Activated CD4-positive, CD25-positive, alpha-beta regulatory T cell (primary cell): Measurements from ENCODE around the gene CDH4.

Experiments
- DNase-seq, 4 experiments: peaks; one replicate each; lab custom pipeline; 2025; lab: John Stamatoyannopoulos, UW

Gene CDH4

DNA sequence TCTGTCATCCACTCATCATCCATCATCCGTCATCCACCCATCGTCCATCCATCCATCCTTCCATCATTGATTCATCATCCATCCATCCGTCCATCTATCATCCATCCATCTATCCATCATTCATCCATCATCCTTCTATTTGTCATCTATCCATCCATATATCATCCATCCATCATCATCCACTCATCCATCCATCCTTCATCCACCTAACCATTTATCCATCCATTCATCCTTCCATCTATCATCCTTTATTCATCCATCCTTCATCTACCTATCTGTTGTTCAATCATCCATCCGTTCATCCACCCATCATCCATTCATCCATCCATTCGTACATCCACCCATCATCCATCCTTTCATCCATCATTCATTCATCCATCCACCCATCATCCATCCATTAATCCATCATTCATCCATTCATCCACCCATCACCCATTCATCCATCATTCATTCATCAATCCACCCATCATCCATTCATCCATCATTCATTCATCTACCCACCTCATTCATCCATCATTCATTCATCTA, 266.4 kb downstream of the CDH4 start:
- DNase-seq = no peak

DNA sequence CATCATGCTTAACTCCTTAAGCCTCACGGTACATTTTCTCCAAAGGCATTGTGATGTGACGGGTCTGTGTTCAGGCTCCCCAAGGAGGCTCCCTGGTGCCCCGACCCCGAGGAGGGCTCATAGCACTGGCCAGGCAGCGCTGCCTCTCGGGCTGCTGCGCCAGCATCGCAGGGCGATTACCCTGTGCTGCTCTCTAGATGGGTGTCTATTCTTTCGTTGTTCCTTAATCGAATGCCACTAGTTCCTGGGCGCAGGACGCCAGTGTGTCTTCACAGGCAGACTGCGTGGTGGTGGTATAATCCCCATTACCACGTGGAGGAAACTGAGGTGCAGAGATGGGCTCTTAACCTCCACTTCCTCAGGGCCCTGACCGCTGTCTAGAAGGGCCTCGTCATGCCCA, 267.4 kb downstream of the CDH4 start:
- no peak for DNase-seq

DNA sequence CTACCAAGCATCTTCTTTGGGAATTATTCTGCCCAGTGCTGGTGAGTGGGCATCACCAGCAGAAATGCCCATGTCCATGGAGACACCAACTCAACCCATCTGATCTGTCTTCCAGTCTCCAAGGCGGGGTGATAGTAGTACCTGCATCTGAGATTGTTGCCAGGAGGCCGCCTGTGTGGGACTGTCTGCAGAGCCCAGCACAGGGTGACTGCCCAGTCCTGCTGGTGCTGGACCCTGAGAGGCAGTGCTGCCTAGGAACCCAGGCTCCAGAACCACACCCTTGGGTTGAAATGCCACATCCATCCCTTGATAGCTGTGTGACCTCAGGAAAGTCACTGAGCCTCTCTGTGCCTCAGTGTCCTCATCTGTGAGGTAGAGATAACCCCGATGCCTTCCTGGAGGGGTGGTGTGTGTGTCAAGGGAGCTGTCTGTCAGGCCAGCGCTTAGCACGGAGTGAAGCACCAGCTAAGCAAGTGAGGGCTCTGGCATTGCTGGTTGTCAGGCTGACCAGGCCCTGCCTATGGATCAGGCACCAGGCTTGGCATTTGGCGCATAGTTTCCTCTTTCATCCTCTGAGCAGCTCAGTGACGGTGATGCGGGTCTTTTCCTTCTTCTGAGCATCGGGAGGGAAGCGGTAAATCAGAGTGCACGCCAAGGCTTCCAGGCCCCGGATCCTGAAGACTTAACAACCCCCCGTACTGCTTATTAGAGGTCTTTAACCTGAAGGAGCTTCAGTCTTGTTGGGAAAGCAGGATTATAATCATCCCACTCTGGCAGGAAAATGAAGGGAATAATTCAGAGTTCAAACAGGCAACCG, 268.2 kb downstream of the CDH4 start:
- DNase-seq = no peak

- DNase-seq = no peak
Observed at GRCh38 chr20:61520893-61521460, 268.9 kb downstream of the CDH4 start.

DNA sequence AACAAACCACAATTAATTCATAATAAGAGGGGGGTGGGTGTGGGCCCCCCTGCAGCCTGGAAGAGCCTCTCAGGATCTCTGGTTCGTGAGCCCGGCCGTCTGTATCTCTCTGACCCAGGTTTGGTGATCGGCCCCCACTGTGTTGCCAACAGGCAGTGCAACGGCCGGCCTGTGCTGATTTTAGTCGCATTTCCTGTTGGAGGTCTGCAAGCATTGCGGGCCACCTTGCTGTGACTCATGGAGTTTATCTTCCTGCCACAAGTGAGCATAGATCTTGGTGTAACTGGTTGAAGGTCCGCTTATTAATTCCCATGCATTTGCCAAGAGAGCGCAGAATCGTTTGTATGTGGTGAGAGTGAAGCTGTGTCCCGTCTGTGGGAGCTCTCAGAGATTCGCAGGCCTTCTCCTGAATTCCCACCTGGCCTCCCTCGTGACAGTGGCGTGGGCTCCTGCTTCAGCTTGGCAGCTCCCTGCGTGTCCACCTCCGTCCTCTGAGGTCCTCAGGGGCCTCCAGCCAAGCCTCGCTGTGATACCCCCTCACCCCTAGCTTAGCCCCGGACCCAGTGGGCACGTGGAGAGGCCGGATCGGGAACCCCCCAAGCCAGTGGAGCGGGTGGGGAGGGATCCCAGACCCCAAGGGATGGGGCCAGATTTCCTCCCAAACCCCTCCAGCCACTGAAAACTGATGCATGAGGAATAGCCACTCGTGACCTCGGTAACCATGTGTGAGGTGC, 269.8 kb downstream of the CDH4 start:
- DNase-seq = no peak

DNA sequence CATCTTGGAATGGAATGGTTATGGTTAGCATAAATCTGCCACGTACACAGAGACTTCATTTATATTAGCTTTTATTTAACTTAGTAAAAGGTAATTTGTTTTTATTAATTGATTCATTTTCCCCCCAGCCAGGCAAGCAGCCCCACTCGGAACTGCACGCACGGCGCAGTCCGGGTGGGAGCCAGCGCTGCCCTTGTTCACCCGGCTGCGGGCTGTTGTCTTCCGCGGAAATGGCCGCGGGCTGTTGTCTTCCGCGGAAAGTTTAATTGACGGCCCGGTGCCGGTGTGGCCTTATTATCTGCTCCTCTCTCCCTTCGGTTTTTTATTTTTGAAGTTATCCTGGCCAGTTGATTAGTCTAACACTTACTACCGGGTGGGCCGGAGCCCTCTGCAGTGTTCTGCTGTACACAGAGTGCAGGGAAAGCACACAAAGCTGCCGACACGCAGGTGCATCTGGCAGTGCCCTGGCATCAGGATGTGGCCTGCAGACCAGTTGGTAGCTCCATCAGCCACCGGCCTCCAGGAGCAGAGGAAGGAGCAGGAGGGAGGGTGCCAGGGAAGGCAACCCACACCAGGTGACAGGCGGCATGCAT, 270.5 kb downstream of the CDH4 start:
- no peak for DNase-seq

DNA sequence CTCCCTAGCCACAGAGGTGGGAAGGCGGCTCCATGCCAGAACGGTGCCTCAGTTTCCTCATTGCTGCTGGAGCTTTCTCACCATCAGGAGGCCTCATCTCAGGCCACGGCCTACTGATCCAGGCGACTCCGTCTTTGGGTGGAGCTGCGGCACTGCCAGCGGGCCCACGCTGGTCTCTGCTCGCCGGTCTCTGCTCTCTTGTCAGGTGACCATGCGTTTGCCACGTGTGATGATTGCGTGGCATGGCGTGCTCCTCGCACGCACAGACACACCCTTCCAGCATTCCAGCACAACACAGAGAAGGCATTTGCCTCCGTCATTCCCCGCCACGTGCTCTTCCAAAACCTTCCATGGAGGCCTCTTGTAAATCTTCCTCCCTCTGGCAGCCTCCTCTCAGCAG, 271.1 kb downstream of the CDH4 start:
- no peak for DNase-seq

GRCh38 chr20:61524951-61525666, 273.0 kb downstream of the CDH4 start:
- DNase-seq = no peak

DNA sequence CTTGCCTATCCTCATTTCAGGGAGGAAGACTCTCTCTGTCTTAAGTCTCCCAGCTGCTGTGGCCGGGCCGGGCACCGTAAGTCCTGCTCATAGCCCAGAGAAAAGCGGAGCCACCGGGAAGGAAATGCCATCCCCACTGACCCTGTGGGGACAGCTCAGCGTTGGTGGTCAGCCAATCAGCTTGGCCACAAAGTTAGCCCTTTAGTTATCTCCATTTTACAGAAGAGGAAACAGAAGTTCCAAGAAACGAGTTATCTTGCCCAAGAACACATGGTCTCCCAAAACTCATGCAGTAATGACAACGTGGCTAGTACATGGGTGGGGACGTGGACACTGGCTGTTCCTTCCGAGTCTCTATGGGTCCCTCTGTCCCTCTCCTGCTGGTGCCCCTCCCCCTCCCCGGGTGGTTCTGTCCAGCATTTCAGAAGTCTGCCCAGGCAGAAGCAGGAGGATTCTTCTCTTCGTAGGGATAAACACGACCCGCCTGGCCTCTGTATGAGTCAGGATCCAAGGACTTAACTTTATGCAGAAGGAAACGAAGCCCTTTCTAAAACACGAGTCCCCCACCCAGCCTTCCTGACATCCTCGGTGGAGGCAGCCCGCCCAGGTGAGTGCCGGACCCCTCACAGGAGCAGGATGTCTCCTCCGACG, 273.8 kb downstream of the CDH4 start:
- no peak for DNase-seq

GRCh38 chr20:61526907-61527306, 274.8 kb downstream of the CDH4 start:
- DNase-seq = no peak

DNA sequence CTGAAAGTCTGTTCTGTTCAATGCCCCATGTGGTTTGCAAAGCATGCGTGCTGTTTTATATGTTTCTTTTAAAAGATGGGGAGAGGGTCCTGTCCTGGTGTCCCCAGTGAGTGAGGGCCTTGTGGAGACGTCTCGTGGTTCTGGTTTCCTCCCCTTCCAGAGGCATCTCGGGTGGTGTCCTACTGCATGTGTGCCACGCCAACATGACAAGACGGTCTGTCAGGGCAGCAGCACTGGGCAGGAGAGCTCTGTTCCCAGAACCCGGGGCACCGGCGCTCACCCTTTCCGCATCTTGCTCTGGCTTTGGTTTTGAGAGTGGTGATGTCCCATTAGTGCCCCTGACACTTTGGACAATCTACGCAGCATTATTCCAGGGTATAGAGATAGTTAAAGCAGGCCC, 275.6 kb downstream of the CDH4 start:
- DNase-seq = no peak

DNA sequence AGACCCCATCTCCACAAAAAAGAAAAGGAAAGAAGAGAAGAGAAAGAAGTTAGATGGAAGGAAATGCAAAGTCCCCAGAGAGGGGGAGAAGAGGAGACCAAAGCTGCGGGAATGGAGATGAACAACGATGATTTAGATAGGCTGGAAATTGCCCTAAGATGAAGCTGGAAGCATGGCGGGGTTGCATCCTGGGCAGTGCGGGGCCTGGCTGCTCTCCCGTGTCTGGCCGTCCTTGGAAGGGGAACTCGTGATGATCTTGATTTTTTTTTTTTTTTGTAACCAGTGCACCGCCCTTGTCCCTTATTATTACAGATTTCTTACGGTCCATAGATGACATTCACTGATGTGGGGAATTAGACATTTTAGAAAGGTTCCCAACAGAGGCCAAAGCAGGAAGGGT, 276.5 kb downstream of the CDH4 start:
- no peak for DNase-seq

DNA sequence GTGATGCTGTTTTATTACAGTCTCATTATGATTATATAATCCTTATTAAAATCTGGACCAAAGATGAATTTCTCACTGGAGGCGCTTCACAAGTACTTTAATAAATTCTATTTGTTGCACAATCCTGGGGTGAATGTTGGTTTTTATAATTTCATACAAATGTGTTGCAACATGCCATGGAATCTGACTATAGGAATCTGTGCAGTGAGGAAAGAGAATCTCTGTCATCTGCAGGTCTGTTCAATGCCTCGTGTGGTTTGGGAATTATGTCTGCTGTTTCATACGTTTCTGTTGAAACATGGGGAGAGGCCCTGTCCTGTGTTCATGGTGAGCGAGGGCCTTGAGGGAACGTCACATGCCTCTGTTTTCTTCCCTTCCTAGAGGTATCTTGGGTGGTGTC, 277.3 kb downstream of the CDH4 start:
- DNase-seq = no peak

GRCh38 chr20:61531553-61532345, 279.7 kb downstream of the CDH4 start:
- no peak for DNase-seq

- DNase-seq = no peak
Observed at GRCh38 chr20:61532736-61533135, 280.7 kb downstream of the CDH4 start.

DNA sequence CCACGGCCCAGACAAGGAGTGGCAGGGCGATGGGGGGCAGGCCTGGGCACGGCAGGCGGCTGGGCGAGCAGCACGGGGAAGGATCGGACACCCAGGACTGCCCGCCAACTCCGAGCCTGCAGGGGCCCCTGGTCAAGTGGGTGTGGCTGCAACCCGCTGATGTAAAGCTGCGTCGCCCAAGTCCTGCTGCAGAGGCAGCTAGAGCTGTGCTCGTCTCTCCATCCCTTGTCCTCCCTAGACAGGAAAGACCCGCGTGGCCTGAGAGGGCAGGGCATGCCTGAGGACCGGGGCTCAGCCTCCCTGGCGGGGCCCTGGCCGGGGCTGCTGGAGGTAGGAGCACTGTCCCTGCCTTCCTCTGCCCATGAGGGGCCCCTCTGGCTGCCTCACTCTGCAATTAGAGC, 281.2 kb downstream of the CDH4 start:
- no peak for DNase-seq

GRCh38 chr20:61534346-61534745, 282.3 kb downstream of the CDH4 start:
- DNase-seq = no peak

GRCh38 chr20:61535091-61535490, 283.0 kb downstream of the CDH4 start:
- no peak for DNase-seq

- no peak for DNase-seq
Observed at GRCh38 chr20:61535536-61535935, 283.5 kb downstream of the CDH4 start.

GRCh38 chr20:61535956-61536355, 283.9 kb downstream of the CDH4 start:
- DNase-seq = no peak

- DNase-seq = no peak
Observed at GRCh38 chr20:61536671-61537070, 284.6 kb downstream of the CDH4 start.
